CD1c-positive myeloid dendritic cell (primary cell): Measurements from ENCODE around the gene SMYD3.
"Not testable (repeated sequence)": the region's sequence is repeated elsewhere in the genome, so short reads cannot be mapped to it uniquely, and the experiment has no call there.

Source experiments
- DNase-seq: peaks from one replicate; pipeline ENCODE4 v3.0.0-alpha.2; 2016; ENCODE audit errors: extremely low spot score

The SMYD3 gene

DNA sequence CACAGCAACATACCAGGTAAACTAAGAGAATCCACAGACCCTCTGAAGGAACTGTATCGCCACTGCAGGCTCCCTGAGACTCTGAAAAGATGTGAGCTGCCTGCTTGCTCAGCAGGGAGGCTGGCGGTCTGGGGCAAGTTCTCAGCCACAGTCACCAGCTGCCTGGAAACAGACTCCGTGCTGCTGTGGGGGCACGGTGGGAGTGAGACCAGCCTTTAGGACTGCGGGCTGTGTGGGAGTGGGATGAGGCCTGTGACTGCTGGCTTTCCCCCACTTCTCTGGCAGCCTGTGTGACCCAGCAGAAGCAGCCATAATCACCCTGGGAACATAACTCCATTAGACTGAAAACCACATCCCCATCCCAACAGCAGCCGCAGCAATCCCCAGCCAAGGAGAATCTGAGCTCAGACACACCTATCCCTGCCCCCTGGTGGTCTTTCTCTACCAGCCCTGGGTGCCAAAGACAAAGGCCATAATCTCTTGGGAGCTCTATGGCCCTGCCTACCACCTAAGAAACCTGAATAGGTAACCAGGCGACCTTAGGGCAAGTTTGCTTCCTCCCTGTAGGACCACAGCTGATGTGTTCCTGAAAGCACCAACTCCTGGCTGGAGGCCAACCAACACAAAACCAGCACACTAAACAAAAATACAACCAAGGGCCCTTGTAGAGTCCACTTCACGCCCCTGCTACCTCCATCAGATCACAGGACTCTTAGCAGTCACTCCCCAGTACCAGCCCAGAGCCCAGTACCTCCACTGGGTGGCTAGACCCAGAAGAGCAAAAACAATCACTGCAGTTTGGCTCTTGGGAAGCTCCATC lies 151.5 kb downstream of the SMYD3 start:
- no peak for DNase-seq

DNA sequence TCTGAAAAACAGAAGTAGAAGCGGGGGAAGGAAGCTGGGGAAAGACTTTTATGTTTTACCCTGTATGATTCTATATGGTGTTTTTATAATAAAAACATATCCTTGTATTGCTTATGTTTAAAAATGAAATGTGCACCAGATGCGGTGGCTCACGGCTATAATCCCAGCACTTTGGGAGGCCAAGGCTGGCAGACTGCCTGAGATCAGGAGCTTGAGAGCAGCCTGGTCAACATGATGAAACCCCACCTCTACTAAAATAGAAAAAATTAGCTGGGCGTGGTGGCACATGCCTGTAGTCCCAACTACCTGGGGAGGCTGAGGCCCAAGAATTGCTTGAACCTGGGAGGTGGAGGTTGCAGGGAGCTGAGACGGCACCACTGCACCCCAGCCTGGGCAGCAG lies 155.4 kb downstream of the SMYD3 start:
- no peak for DNase-seq

DNA sequence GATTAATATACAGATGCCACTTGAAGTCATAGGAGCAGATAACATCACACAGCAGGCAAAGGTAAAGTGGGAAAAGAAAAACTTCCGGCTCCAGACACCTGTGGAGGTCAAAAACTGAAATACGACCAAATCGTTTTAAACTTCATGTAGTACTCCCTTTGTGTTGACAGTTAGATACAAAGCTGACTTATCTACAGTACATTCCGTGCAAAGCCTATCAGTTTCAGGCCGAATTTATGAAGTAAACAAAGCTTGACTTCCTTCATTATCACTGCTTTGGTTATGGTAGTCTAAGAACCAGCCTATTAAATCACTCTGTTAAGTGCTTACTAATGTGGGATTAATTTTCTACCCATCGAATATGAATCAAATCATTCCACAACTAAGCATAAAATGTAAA lies 156.3 kb downstream of the SMYD3 start:
- no peak for DNase-seq

DNA sequence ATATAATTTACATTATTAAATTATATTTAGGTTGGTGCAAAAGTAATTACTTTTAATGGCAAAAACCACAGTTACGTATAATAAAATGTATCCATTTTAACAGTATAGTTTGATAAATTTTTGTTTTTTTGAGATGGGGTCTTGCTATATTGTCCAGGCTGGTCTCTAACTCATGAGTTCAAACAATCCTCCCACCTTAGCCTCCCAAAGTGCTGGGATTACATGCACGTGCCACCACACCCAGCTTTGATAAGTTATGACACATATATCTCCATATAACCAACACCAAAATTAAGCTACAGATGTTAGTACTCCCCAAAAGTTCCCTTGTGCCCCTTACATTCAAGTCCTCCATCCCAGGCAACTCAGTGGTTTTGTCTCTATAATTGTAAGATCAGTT lies 163.1 kb downstream of the SMYD3 start:
- DNase-seq: no peak

DNA sequence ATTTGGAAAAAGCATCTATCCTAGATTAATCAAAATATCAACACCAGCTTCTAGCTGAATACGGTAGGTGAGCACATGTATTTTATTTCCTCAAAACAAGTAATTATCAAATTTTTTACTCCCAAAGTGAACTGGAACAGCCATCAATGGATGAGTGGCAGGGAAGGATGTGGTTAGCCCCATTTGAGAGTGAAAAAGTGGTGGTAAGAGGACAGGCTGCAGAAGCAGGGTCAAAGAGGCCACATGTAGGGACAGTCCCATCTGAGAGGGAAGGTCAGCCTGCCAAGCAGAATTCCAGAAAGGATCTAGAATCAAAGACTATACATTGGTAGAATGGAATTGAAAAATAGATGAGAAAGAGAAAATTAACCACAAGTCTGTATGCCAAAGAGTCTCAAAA lies 163.8 kb downstream of the SMYD3 start:
- no peak for DNase-seq

DNA sequence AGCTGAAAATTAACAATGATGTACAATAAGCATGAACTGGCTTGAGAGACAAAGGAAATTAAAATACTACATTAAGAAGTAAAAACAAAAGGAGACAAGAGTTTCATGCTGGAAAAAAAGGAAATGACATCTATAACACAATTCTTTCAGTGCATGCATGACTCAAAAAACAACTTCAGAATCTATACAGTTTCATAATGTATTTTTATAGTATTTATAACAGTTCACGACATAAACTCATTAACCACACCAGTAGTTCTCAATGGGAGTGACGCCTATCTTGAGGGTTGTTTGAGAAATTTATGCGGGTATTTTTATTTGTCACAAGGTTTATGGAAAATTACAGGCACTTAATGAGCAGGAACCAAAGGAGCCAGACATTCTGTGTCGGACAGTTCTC lies 168.5 kb downstream of the SMYD3 start:
- DNase-seq: no peak

DNA sequence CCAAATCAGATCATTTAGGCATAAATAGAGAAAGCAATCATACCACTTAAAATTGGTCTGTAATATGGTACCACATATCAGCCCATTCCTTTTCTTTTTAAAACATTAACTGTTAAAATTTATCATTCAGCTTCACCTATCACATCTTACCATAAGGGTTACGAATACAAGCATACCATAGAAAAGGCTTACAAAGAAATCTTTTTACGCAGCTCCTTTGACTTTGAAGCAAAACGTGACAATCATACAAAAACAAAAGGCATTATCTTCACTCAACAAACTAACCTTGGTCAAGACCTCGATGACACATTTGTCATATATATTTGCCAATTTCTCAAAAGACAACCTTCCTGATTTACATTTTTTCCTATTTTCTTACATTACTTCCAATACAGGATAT lies 169.0 kb downstream of the SMYD3 start:
- DNase-seq: no peak

- no peak for DNase-seq
These were observed 171.9 kb downstream of the SMYD3 start for GRCh38 chr1:246335151-246335550.

DNA sequence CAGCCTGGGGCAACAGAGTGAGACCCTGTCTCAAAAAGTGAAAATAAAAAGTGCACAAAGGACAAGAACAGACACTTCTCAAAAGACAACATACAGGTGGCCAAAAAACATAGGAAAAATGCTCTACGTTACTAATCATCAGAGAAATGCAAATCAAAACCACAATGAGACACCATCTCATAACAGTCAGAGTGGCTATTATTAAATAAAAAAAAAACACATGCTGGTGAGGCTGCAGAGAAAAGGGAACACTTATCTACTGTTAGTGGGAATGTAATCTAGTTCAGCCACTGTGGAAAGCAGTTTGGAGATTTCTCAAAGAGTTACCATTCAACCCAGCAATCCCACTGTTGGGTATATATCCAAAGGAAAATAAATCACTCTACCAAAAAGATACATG lies 173.2 kb downstream of the SMYD3 start:
- no peak for DNase-seq

GRCh38 chr1:246332078-246332477 lies 175.0 kb downstream of the SMYD3 start:
- DNase-seq: no peak

DNA sequence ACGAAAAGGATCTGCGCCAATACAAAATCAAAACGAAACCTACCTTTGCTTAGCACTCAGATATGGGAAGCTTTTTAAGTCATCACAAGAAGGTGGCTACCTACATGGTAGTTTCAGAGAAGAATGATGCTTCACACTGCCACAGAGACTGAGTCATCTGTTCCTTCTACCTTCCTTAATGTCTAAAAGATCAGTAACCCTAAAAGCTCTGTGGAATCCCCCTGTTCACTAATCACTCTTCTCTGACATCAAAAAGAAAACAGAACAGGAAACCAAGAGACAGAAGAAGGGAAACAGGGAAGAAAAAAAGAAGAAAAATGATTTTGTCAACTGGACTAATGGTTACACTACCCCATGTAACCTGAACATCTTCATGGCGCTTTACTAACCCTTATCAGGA lies 177.2 kb downstream of the SMYD3 start:
- DNase-seq: no peak

GRCh38 chr1:246329292-246329691 lies 177.8 kb downstream of the SMYD3 start:
- not testable (repeated sequence) for DNase-seq

DNA sequence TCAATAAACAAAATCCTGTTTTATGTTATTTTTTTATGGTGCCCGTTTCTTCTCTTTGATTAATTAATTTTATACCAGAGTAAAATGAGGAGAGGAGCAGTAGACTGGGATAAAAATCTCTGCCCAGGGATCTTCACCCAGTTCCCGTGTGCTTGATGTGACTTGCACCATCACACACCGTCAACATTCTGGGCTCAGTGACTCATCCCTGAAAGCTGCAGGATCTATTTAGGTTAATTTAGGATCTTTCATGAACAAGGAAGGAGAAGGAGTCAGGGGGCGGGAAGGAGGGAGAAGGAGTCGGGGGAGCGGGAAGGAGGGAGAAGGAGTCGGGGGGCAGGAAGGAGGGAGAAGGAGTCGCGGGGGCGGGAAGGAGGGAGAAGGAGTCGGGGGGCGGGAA lies 182.4 kb downstream of the SMYD3 start:
- no peak for DNase-seq

GRCh38 chr1:246324033-246324432 lies 183.0 kb downstream of the SMYD3 start:
- not testable (repeated sequence) for DNase-seq

- no peak for DNase-seq
These were observed 186.8 kb downstream of the SMYD3 start for GRCh38 chr1:246320286-246320685.

DNA sequence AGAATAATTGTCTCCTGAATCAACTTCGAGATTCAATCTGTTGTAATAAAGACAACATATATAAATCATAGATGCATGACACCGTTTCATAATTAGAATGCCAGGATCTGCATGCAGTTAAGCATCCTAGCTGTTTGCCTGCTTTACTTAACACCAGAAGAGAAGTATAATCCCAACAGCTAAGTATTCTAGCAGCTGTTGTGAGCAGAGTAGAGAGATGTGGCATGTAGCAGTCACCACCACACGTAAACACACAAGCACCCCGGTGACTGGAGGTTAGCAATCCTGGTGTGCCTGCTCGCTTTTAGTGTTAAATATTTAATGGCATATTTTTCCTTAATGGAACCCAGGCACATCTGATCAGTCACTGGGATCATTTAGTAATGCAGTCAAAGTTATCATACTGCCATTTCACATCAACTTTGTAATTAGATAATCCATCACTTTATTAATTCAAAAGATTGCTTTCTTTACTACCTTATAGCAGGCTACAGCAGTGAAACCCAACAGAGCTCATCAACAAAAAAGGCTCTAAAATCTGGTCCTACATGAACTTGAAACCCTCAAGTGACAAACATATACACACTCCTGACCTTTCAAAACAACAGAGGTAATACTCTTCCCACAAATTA lies 187.9 kb downstream of the SMYD3 start:
- DNase-seq: no peak

DNA sequence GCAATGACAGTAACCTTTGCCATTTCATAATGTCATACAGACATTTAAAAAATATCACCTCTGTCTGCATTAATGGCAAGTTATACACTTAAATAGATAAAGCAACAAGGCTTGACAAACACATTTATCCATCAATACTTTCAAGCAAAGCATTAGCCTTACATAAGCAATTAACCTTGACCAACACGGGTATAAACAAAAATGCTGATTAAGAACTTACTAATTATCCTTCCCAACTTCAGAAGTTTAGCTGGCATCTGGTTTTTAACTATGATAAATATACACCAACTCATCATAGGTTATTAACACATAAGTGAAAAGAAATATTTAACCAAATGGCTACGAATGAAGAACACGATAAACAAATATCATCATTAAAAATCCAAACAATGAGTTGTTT lies 188.5 kb downstream of the SMYD3 start:
- no peak for DNase-seq

DNA sequence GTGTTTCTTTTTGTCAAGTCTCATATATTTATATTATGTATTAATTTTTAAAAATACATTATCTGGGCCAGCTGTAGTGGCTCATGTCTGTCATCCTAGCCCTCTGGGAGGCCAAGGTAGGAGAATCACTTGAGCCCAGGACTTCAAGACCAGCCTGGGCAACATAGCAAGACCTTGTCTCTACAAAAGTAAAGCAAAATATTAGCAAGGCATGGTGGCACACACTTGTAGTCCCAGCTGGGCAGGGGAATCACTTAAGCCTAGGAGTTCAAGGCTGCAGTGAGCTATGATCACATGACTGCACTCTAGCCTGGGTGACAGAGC lies 189.1 kb downstream of the SMYD3 start:
- no peak for DNase-seq

DNA sequence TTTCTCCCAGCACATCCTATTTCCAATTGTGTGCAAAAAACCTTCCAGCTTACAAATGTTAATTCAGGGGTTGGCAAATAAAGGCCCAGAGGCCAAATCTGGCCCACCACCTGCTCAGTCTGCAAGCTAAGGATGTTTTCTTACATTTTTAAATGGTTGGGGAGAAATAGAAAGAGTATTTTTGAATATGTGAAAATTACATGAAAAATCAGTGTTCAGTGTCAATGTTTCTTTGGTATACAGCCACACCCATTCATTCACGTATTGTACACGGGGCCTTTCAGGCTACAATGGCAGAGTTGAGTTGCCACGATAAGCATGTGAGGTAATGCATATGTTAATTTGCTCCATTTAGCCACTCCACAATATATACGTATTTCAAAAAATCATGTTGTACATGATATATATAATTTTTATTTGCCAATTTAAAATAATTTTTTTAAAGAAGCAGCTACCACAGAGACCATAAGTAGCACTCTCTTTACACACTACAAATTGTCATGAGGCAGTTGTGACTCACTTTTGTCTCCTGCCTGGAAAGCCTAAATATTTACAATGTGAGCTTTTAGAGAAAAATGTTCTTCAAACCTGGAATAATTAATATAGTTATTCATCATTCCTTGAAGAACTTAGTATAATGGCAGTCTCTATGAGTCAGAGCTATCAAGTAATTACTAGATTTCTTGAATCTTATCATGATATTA lies 189.6 kb downstream of the SMYD3 start:
- DNase-seq: no peak

- DNase-seq: no peak
These were observed 195.6 kb downstream of the SMYD3 start for GRCh38 chr1:246311461-246311860.

DNA sequence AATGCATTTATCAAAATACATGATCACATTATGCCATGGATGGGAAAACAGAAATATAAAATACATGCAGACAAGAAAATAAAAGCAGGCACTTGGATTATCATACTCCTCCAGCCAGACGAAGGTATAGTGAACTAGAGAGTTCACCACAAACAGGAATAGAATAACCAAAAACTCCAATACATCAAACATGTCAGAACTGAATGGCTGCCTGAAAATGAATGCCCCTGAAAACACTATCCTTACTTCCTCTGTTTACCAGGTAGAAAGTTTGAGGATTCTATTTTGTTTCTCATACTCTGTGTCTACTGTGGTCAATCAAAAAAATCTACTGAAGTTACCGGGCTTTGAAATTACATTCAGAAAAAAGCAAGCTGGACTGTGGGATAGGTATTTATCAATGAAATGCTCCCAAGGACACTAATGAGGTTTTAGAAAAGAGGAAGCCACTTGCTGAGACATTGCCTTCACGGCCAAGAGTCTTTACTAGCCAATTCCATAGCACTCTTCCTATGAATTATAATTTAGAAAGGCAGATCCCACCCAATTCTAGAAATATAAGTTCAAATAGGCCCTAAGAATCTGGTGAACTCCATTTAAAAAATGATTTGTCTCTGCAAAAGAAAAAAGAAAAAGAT lies 197.7 kb downstream of the SMYD3 start:
- DNase-seq: no peak

- no peak for DNase-seq
These were observed 198.5 kb downstream of the SMYD3 start for GRCh38 chr1:246308533-246309075.
